Endothelial cell of umbilical vein (primary cell): ENCODE measurements around the gene THEMIS2. TPM values are rescaled to one million over a fixed set of nuclear protein-coding genes. Genes with fewer than 3 reads are reported as not detected.
A peak's percentile ranks its signal among the peaks of the same experiment; 100 is the strongest.

Experiments
- Bru-seq: library from RNA; stranded (reverse); fragments of 400-500 nt; gene quantifications from one replicate; lab custom pipeline; 2021; lab: Mats Ljungman, UMichigan
- BruChase-seq, 2 experiments: library from RNA; stranded (reverse); fragments of 400-500 nt; gene quantifications; one replicate each; lab custom pipeline; 2021; lab: Mats Ljungman, UMichigan
- BruUV-seq: library from RNA; stranded (reverse); fragments of 400-500 nt; replicated peaks from 2 replicates; lab custom pipeline; 2021; lab: Mats Ljungman, UMichigan
- CTCF ChIA-PET: fragments of 300-600, 350-600 bp; sonication (Branson Sonifier 250); formaldehyde crosslinking; loops from one replicate; lab custom pipeline; 2021; ENCODE audit warnings: antibody characterized with exemption, inconsistent platforms; lab: Charles Lee
- POLR2A ChIA-PET: fragments of 300-600, 350-600 bp; sonication (Branson Sonifier 250); formaldehyde crosslinking; loops from one replicate; lab custom pipeline; 2021; ENCODE audit warnings: antibody characterized with exemption, inconsistent platforms; lab: Charles Lee
- DNase-seq: peaks from one replicate; pipeline ENCODE4 v3.0.0-alpha.2; 2011; ENCODE audit warnings: low read depth, low spot score
- FAIRE-seq: peaks from 2 replicates; lab custom pipeline; 2011; peaks lifted over from hg19 to GRCh38; lab: Jason Lieb, UNC
- H2AFZ ChIP-seq: 2 replicates; pipeline ENCODE4 v1.6.0; 2012; ENCODE audit warnings: low read depth, low read length, control low read depth, inconsistent platforms
- H3K27ac ChIP-seq: 2 replicates; pipeline ENCODE4 v1.5.1; 2011; ENCODE audit warnings: low read depth, mild to moderate bottlenecking, control low read depth, low read length, moderate library complexity; ENCODE audit not compliant: insufficient read depth
- H3K27me3 ChIP-seq, 2 experiments: 2 replicates each; pipeline versions ENCODE4 v1.6.0 to v1.6.1; 2011; ENCODE audit warnings: low read length in 2 of 2, mixed read lengths in 1 of 2; ENCODE audit not compliant: control insufficient read depth in 2 of 2, insufficient read depth in 2 of 2
- H3K36me3 ChIP-seq, 2 experiments: 2 replicates in 1 of 2; 3 replicates in 1 of 2; pipeline ENCODE4 v1.5.1; 2011; ENCODE audit warnings: low read length in 2 of 2, mild to moderate bottlenecking in 1 of 2, moderate library complexity in 1 of 2; ENCODE audit not compliant: control insufficient read depth in 2 of 2, insufficient read depth in 2 of 2; ENCODE audit errors: extremely low read depth in 1 of 2
- H3K4me1 ChIP-seq: 3 replicates; pipeline ENCODE4 v1.5.1; 2011; ENCODE audit warnings: mild to moderate bottlenecking, low read length; ENCODE audit not compliant: control insufficient read depth, insufficient read depth; ENCODE audit errors: extremely low read depth
- H3K4me2 ChIP-seq: 2 replicates; pipeline ENCODE4 v1.6.1; 2011; ENCODE audit warnings: low read length, control low read depth, mixed read lengths; ENCODE audit not compliant: insufficient read depth
- H3K4me3 ChIP-seq, 3 experiments: fragments of 200-600 bp in 1 of 3; sonication (generic), shearing (Covaris generic) in 1 of 3; replicated peaks in 1 of 3; 2 replicates each; pipeline ENCODE4 v1.5.1; 2011 to 2016; ENCODE audit warnings: control low read depth in 3 of 3, low read length in 3 of 3, mild to moderate bottlenecking in 2 of 3, inconsistent platforms in 1 of 3, low read depth in 1 of 3, moderate library complexity in 1 of 3; ENCODE audit not compliant: insufficient read depth in 1 of 3
- H3K79me2 ChIP-seq: 2 replicates; pipeline ENCODE4 v1.6.0; 2012; ENCODE audit warnings: low read length, inconsistent platforms; ENCODE audit not compliant: control insufficient read depth, insufficient read depth
- H3K9ac ChIP-seq: replicated peaks from 2 replicates; pipeline ENCODE3; 2011; ENCODE audit warnings: low read length, control low read depth; ENCODE audit not compliant: insufficient read depth; ENCODE audit errors: extremely low read depth
- H3K9me1 ChIP-seq: replicated peaks from 3 replicates; pipeline ENCODE4 v1.6.0; 2011; ENCODE audit warnings: mild to moderate bottlenecking, low read length; ENCODE audit not compliant: control insufficient read depth, insufficient read depth; ENCODE audit errors: extremely low read depth
- H3K9me3 ChIP-seq: replicated peaks from 2 replicates; pipeline ENCODE4 v1.5.1; 2012; ENCODE audit warnings: low read length, inconsistent platforms; ENCODE audit not compliant: control insufficient read depth, insufficient read depth
- H4K20me1 ChIP-seq: replicated peaks from 2 replicates; pipeline ENCODE3; 2011; ENCODE audit warnings: mild to moderate bottlenecking, low read length; ENCODE audit not compliant: control insufficient read depth, insufficient read depth; ENCODE audit errors: extremely low read depth
- CTCF ChIP-seq, 2 donors: IDR thresholded peaks; 1 replicate in 1 of 2; 2 replicates in 1 of 2; pipeline ENCODE4 v1.5.1; 2011; ENCODE audit warnings: low read length in 2 of 2, mild to moderate bottlenecking in 2 of 2, moderate library complexity in 2 of 2, control low read depth in 1 of 2, inconsistent platforms in 1 of 2, low read depth in 1 of 2; ENCODE audit not compliant: insufficient read depth in 1 of 2; ENCODE audit errors: extremely low read depth in 1 of 2
- EZH2 ChIP-seq: IDR thresholded peaks from 2 replicates; pipeline ENCODE4 v1.6.1; 2012; ENCODE audit warnings: borderline replicate concordance, low read depth, mild to moderate bottlenecking, moderate library complexity, low read length, inconsistent platforms; ENCODE audit not compliant: severe bottlenecking
- FOS ChIP-seq: IDR thresholded peaks from 2 replicates; pipeline ENCODE4 v1.6.1; 2011; ENCODE audit warnings: mild to moderate bottlenecking, low read length, moderate library complexity, borderline replicate concordance; ENCODE audit not compliant: insufficient read depth
- GATA2 ChIP-seq: IDR thresholded peaks from 2 replicates; pipeline ENCODE4 v1.7.0; 2011; ENCODE audit warnings: low read depth, mild to moderate bottlenecking, moderate library complexity, mixed read lengths, low read length; ENCODE audit not compliant: insufficient read length, insufficient read depth
- JUN ChIP-seq: IDR thresholded peaks from 2 replicates; pipeline ENCODE4 v1.6.1; 2011; ENCODE audit warnings: borderline replicate concordance, low read depth; ENCODE audit not compliant: insufficient read length, insufficient read depth
- MAX ChIP-seq: IDR thresholded peaks from 2 replicates; pipeline ENCODE4 v1.6.1; 2011; ENCODE audit not compliant: insufficient read depth, insufficient read length
- MYC ChIP-seq: IDR thresholded peaks from one replicate; pipeline ENCODE4 v1.6.1; 2011; ENCODE audit warnings: mild to moderate bottlenecking, low read depth, low read length
- POLR2A ChIP-seq: IDR thresholded peaks from 2 replicates; pipeline ENCODE4 v1.6.1; 2012; ENCODE audit warnings: low read depth, mild to moderate bottlenecking, control low read depth, low read length
- POLR2AphosphoS5 ChIP-seq: IDR thresholded peaks from 2 replicates; pipeline ENCODE4 v1.6.1; 2012; ENCODE audit warnings: low read depth, mild to moderate bottlenecking, control low read depth, low read length, moderate library complexity; ENCODE audit not compliant: insufficient read depth
- dilution Hi-C: fragments of 300-500 bp; cut with MboI; formaldehyde crosslinking; loops from one replicate; pipeline ENCODE4 v1.15.0; 2019; ENCODE audit warnings: low sequenced_read_pairs; ENCODE audit not compliant: extremely low pct_ligation_motif_present
- intact Hi-C: fragments of 100-400 bp; cut with micrococcal nuclease; formaldehyde crosslinking; loops from one replicate; pipeline ENCODE4 v1.10.0; 2022
- long read RNA-seq: library from polyadenylated mRNA; stranded (forward); transcript quantifications from one replicate; pipeline ENCODE4 v2.0.0, GENCODE V29; 2021
- polyA minus RNA-seq, 3 experiments: library from RNA; depleted of rRNA, polyadenylated mRNA; stranded (reverse); fragments of >200 nt; gene quantifications; 1 replicate in 1 of 3; 2 replicates in 2 of 3; pipeline ENCODE4 v1.2.3, GENCODE V29; 2011
- polyA plus RNA-seq, 4 experiments: library from polyadenylated mRNA; depleted of rRNA in 3 of 4; stranded (reverse) in 3 of 4; unstranded in 1 of 4; fragments of >200 nt; gene quantifications; 2 replicates each; pipeline versions ENCODE4 v1.2.1 to v1.2.3, GENCODE V29; 2011 to 2012; ENCODE audit warnings: missing spikeins in 1 of 4
- total RNA-seq: library from RNA; stranded (reverse); gene quantifications from 2 replicates; pipeline ENCODE4 v1.2.3, GENCODE V29; 2021

THEMIS2 gene
- total RNA-seq: 6.3 and 11.1 TPM in 2 replicates
- polyA plus RNA-seq: 15.3 and 15.7 TPM in 2 replicates
- 12.6 and 12.9 TPM in 2 replicates for polyA plus RNA-seq (2011; cell fraction: cytosol; rRNA removed)
- polyA plus RNA-seq (2011; cell fraction: nucleus; rRNA removed): 10.0 and 12.8 TPM in 2 replicates
- polyA plus RNA-seq (2012): 13.2 and 16.8 TPM in 2 replicates
- polyA minus RNA-seq: 6.4 and 8.6 TPM in 2 replicates
- polyA minus RNA-seq (2011; cell fraction: cytosol; rRNA and poly(A)+ RNA removed): not detected
- 3.4 and 4.3 TPM in 2 replicates for polyA minus RNA-seq (2011; cell fraction: nucleus; rRNA and poly(A)+ RNA removed)
- Bru-seq, nascent RNA: percentile 41 among the genes with signal in this experiment
- percentile 32 among the genes with signal in this experiment for BruChase-seq, experiment 1, labeled RNA remaining after a 6-hour chase
- BruChase-seq, experiment 2, labeled RNA remaining after a 2-hour chase: percentile 43 among the genes with signal in this experiment
- long read RNA-seq, transcript THEMIS2-204 (4 exons, 1,082 nt): minor isoform, 7 of 25 reads
- long read RNA-seq, transcript THEMIS2-202 (6 exons, 2,687 nt): major isoform, 13 of 25 reads
- long read RNA-seq, partial matches to known transcripts: 1 of 25 reads
- long read RNA-seq, other reads (novel, unspliced or antisense): 4 of 25 reads

GRCh38 chr1:27872059-27872801 lies at the start of gene THEMIS2:
THEMIS2 (plus strand) TSS chr1:27872544; CDS start chr1:27872572, 28 bp downstream.
- FAIRE-seq: peak; percentile 4
- no peak within 1 kb of the TSS for H3K27ac ChIP-seq

GRCh38 chr1:27823784-27824183 lies 48.6 kb upstream of the THEMIS2 start:
- Histone ChIP-seq H3K9me3 (no peaks in the 10 kb centered on the region), H2AFZ (no peak overlapping the region), H4K20me1 (no peaks in the 10 kb centered on the region), H3K79me2 (no peaks in the 10 kb centered on the region), H3K27me3 (no peaks in the 10 kb centered on the region), H3K4me3 (no peak overlapping the region), H3K4me1 (no peaks in the 10 kb centered on the region), H3K9me1 (no peaks in the 10 kb centered on the region), H3K27ac (no peak overlapping the region), H3K9ac (no peak overlapping the region), H3K36me3 (peaks cover 8 to 10% of the 10 kb centered on the region in 2 experiments), H3K4me2 (no peak overlapping the region)
- FAIRE-seq (no peak), DNase-seq (no peak)
- dilution Hi-C loops (no loop called here), intact Hi-C loops (no loop called here)
- no peak for TF ChIP-seq POLR2AphosphoS5
- no peak for TF ChIP-seq EZH2
- TF ChIP-seq CTCF (IDR thresholded peaks at IDR 0.05; ENCODE audit: extremely low read depth in 1 of 2, insufficient read depth in 1 of 2, low read depth in 1 of 2, low read length in 2 of 2): no peak
- no peak for TF ChIP-seq POLR2A
- no peak for TF ChIP-seq JUN
- no peak for TF ChIP-seq FOS
- no peak for TF ChIP-seq MYC
- no peak for TF ChIP-seq GATA2
- TF ChIP-seq MAX: no peak
- CTCF ChIA-PET: no interaction called here
- POLR2A ChIA-PET: no interaction called here
- no TSS peak for BruUV-seq

More at GRCh38 chr1:27872059-27872801, at the start of gene THEMIS2:
- H2AFZ ChIP-seq: peak within 1 kb of the TSS; percentile 95
- BruUV-seq: no TSS peak
- intact Hi-C loops (loop anchor here (5.0 kb wide), 1 partner anchor 605 kb away; no protein-coding TSS in a partner anchor), dilution Hi-C loops (no loop called here)
- CTCF ChIA-PET: interaction anchor here (1.0 kb wide), 2 partner anchors 14 to 18 kb away, joined by 3 to 8 read pairs; no protein-coding TSS in a partner anchor
- H3K4me2 ChIP-seq: peak within 1 kb of the TSS; percentile 70
- H3K9me1 ChIP-seq: no peaks in the 10 kb centered on the region
- peak; percentile 52 for DNase-seq
- H3K4me1 ChIP-seq: peaks cover 9% of the 10 kb centered on the region
- POLR2A ChIA-PET: no interaction called here
- H3K79me2 ChIP-seq: no peaks in the 10 kb centered on the region
- H3K9me3 ChIP-seq: no peaks in the 10 kb centered on the region
- peak within 1 kb of the TSS; percentile 59 to 78 (median 77) for H3K4me3 ChIP-seq
- no peaks in the 10 kb centered on the region for H4K20me1 ChIP-seq
- H3K9ac ChIP-seq: peak within 1 kb of the TSS; percentile 49
- H3K27me3 ChIP-seq: no peaks in the 10 kb centered on the region
- no peaks in the 10 kb centered on the region for H3K36me3 ChIP-seq
- TF ChIP-seq POLR2A (peak; percentile 33), MYC (no peak), POLR2AphosphoS5 (peak; percentile 15)
